HEK293T (cell line): ENCODE measurements around the gene MICOS13.

Experiments
- BHLHE40 ChIP-seq: fragments of 450-650 bp; IDR thresholded peaks from 2 replicates; pipeline ENCODE4 v1.6.1; 2016; ENCODE audit warnings: mild to moderate bottlenecking, moderate library complexity, borderline replicate concordance
- ELF4 ChIP-seq: fragments of 450-650 bp; IDR thresholded peaks from 2 replicates; pipeline ENCODE4 v1.6.1; 2017; ENCODE audit warnings: antibody characterized with exemption
- FOXA1 ChIP-seq: fragments of 450-650 bp; IDR thresholded peaks from 2 replicates; pipeline ENCODE4 v1.6.1; 2016; ENCODE audit warnings: mild to moderate bottlenecking
- FOXK2 ChIP-seq: fragments of 450-650 bp; IDR thresholded peaks from 2 replicates; pipeline ENCODE4 v1.6.1; 2016; ENCODE audit warnings: mild to moderate bottlenecking
- FOXM1 ChIP-seq: fragments of 450-650 bp; IDR thresholded peaks from 2 replicates; pipeline ENCODE4 v1.6.1; 2017; ENCODE audit warnings: mild to moderate bottlenecking, borderline replicate concordance
- HDGF ChIP-seq: fragments of 450-650 bp; IDR thresholded peaks from 2 replicates; pipeline ENCODE4 v1.6.1; 2017; ENCODE audit warnings: antibody characterized with exemption, borderline replicate concordance
- L3MBTL2 ChIP-seq: fragments of 450-650 bp; conservative IDR thresholded peaks from 2 replicates; pipeline ENCODE4 v1.6.1; 2016; ENCODE audit warnings: mild to moderate bottlenecking
- LEF1 ChIP-seq: fragments of 450-650 bp; IDR thresholded peaks from 2 replicates; pipeline ENCODE4 v1.6.1; 2017; ENCODE audit warnings: mild to moderate bottlenecking, borderline replicate concordance
- NFRKB ChIP-seq: fragments of 450-650 bp; IDR thresholded peaks from 2 replicates; pipeline ENCODE4 v1.6.1; 2016; ENCODE audit warnings: mild to moderate bottlenecking, moderate library complexity
- PKNOX1 ChIP-seq: fragments of 450-650 bp; IDR thresholded peaks from 2 replicates; pipeline ENCODE4 v1.6.1; 2016
- SP1 ChIP-seq: fragments of 450-650 bp; IDR thresholded peaks from 2 replicates; pipeline ENCODE4 v1.6.1; 2017
- SUZ12 ChIP-seq: fragments of 450-650 bp; IDR thresholded peaks from 2 replicates; pipeline ENCODE4 v1.6.1; 2016; ENCODE audit warnings: mild to moderate bottlenecking
- TARDBP ChIP-seq: fragments of 450-650 bp; IDR thresholded peaks from 2 replicates; pipeline ENCODE4 v1.6.1; 2016
- ZNF384 ChIP-seq: fragments of 450-650 bp; IDR thresholded peaks from 2 replicates; pipeline ENCODE4 v1.6.1; 2016

GRCh38 chr19:5646703-5647102 is 33.6 kb downstream of the MICOS13 start:
- TF ChIP-seq FOXK2 (no peak), FOXA1 (no peak), TARDBP (no peak), ELF4 (no peak), BHLHE40 (no peak), NFRKB (no peak), PKNOX1 (no peak), SUZ12 (no peak), ZNF384 (no peak), LEF1 (no peak), SP1 (no peak), HDGF (no peak), L3MBTL2 (no peak), FOXM1 (no peak)
